Activated naive CD4-positive, alpha-beta T cell treated with anti-CD3 and anti-CD28 coated beads, Interleukin-2, amount 10 ng/mL, durations not matched to agents 7 days and 5 days (primary cell): ENCODE data around the gene GATA6.

Experiments used
- CTCF ChIA-PET: fragments of 350-600 bp; sonication (Branson Sonifier 250); formaldehyde crosslinking; loops from one replicate; lab custom pipeline; 2021; ENCODE audit warnings: antibody characterized with exemption; lab: Charles Lee
- DNase-seq: peaks from one replicate; pipeline ENCODE4 v3.0.0-alpha.2; 2020
- H3K27ac Mint-ChIP-seq: one replicate; pipeline ENCODE4 v1.8.0; 2021; ENCODE audit warnings: mild to moderate bottlenecking, moderate library complexity, mixed read lengths
- H3K27me3 Mint-ChIP-seq: one replicate; pipeline ENCODE4 v1.8.0; 2021; ENCODE audit warnings: mild to moderate bottlenecking, mixed read lengths
- H3K36me3 Mint-ChIP-seq: one replicate; pipeline ENCODE4 v1.8.0; 2021; ENCODE audit warnings: mixed read lengths
- H3K4me1 Mint-ChIP-seq: one replicate; pipeline ENCODE4 v1.8.0; 2021; ENCODE audit warnings: mixed read lengths
- H3K4me3 Mint-ChIP-seq: one replicate; pipeline ENCODE4 v1.8.0; 2021; ENCODE audit warnings: mild to moderate bottlenecking, moderate library complexity, mixed read lengths
- H3K9me3 Mint-ChIP-seq: one replicate; pipeline ENCODE4 v1.8.0; 2021; ENCODE audit warnings: mixed read lengths

Gene GATA6

DNA sequence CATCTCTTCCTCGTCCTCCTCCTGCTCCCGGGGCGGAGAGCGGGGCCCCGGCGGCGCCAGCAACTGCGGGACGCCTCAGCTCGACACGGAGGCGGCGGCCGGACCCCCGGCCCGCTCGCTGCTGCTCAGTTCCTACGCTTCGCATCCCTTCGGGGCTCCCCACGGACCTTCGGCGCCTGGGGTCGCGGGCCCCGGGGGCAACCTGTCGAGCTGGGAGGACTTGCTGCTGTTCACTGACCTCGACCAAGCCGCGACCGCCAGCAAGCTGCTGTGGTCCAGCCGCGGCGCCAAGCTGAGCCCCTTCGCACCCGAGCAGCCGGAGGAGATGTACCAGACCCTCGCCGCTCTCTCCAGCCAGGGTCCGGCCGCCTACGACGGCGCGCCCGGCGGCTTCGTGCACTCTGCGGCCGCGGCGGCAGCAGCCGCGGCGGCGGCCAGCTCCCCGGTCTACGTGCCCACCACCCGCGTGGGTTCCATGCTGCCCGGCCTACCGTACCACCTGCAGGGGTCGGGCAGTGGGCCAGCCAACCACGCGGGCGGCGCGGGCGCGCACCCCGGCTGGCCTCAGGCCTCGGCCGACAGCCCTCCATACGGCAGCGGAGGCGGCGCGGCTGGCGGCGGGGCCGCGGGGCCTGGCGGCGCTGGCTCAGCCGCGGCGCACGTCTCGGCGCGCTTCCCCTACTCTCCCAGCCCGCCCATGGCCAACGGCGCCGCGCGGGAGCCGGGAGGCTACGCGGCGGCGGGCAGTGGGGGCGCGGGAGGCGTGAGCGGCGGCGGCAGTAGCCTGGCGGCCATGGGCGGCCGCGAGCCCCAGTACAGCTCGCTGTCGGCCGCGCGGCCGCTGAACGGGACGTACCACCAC, 2.1 kb downstream of the GATA6 start:
- DNase-seq, result no peak
- Mint-ChIP-seq H3K4me3 (no peak overlapping the region), H3K4me1 (peaks cover 20% of the 10 kb centered on the region), H3K9me3 (no peaks in the 10 kb centered on the region), H3K36me3 (peaks cover 8% of the 10 kb centered on the region), H3K27ac (no peak overlapping the region), H3K27me3 (peaks cover 88% of the 10 kb centered on the region)
- CTCF ChIA-PET, result no interaction called here

DNA sequence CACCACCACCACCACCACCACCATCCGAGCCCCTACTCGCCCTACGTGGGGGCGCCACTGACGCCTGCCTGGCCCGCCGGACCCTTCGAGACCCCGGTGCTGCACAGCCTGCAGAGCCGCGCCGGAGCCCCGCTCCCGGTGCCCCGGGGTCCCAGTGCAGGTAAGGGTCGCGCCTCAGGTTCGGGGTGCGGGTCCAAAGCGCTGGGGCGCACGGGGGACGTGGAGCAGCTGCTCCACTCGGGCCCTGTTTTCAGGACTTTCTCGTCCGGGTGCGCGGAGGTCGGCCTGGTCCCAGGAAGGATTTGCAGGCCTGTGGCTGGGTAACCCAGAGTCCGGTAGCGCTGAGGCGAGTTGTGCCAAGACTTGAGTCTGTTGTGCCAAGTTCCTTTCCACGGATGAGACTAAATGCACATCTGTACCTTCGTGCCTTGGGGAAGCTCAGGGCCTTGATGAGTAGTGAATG, 2.8 kb downstream of the GATA6 start:
- H3K27me3 Mint-ChIP-seq, result peaks cover 88% of the 10 kb centered on the region
- peaks cover 20% of the 10 kb centered on the region for H3K4me1 Mint-ChIP-seq
- no peak for DNase-seq
- CTCF ChIA-PET, result no interaction called here
- H3K27ac Mint-ChIP-seq, result peak overlapping the region; percentile 28
- H3K9me3 Mint-ChIP-seq, result no peaks in the 10 kb centered on the region
- H3K4me3 Mint-ChIP-seq, result no peak overlapping the region
- H3K36me3 Mint-ChIP-seq, result peaks cover 8% of the 10 kb centered on the region

- Mint-ChIP-seq H3K36me3 (peaks cover 8% of the 10 kb centered on the region), H3K4me3 (no peak overlapping the region), H3K27me3 (peaks cover 88% of the 10 kb centered on the region), H3K27ac (peak overlapping the region; percentile 28), H3K9me3 (no peaks in the 10 kb centered on the region), H3K4me1 (peaks cover 20% of the 10 kb centered on the region)
- CTCF ChIA-PET, result no interaction called here
- DNase-seq, result no peak
These were observed 3.2 kb downstream of the GATA6 start for GRCh38 chr18:22172594-22173049.

GRCh38 chr18:22173221-22173927, 4.0 kb downstream of the GATA6 start:
- Mint-ChIP-seq H3K27ac (no peak overlapping the region), H3K9me3 (no peaks in the 10 kb centered on the region), H3K36me3 (peaks cover 8% of the 10 kb centered on the region), H3K27me3 (peaks cover 82% of the 10 kb centered on the region), H3K4me3 (no peak overlapping the region), H3K4me1 (peaks cover 18% of the 10 kb centered on the region)
- CTCF ChIA-PET, result interaction anchor here (0.6 kb wide), 1 partner anchor 709 kb away, joined by 4 read pairs; no protein-coding TSS in a partner anchor
- DNase-seq, result no peak

DNA sequence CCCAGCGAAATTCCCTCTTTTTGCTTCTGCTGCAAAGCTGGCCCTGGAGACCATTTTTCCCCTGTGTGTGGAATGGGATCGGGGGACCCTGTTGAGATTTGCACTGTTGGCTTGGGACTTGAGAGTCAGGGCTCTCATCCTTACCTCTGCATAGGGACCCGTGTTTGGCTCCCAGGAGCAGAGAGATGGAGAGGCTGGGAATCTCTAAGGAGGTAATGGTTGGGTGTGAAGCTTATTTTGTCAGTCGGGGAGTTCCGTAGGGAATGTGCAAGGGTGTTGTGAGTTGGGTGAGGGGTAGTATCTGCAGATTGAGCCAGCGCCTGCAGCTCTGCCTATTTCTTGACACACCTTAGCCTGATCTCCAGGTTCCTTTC, 4.5 kb downstream of the GATA6 start:
- no peak for DNase-seq
- Mint-ChIP-seq H3K4me3 (no peak overlapping the region), H3K27me3 (peaks cover 76% of the 10 kb centered on the region), H3K27ac (no peak overlapping the region), H3K4me1 (peaks cover 14% of the 10 kb centered on the region), H3K9me3 (no peaks in the 10 kb centered on the region), H3K36me3 (peaks cover 5% of the 10 kb centered on the region)
- CTCF ChIA-PET, result no interaction called here

DNA sequence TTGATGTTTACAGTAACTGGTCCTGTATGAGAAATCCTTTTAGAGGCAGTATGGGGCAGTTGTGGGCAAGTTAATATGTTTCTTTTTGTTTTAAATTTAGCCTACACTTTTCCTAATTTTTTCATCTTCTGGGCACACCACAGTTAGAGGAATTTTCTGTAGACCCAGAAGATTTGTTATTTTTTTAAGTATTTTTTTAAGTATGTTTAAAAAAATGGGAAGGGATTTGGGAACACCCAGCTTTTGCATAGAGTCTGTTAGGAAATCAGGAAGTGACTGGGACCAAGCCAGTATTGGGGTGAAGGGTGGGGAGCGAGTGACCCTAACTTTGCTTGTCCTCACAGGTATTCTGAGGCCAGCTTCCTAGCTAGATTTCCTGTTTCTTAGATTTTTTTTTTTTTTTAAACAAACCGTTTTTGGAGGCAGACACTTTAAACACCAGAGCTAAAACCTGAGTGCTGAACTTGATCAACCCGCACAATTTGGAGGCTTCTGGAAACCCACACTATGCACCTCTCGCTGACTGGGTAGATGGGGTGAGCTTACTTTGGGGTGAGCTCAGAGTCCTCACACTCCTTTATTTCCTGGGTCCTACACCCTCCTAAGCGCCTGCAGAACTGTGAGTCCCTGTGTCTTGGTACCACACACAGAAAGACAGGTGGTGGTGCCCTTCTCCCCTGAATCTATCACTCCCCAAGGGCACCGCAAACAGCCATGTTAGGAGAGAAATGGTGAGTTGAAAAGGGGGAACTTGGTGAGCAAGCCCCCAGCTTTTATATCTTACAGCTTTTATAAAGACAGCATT, 5.2 kb downstream of the GATA6 start:
- Mint-ChIP-seq H3K4me3 (no peak overlapping the region), H3K27ac (no peak overlapping the region), H3K36me3 (peaks cover 5% of the 10 kb centered on the region), H3K27me3 (peaks cover 70% of the 10 kb centered on the region), H3K4me1 (peaks cover 11% of the 10 kb centered on the region), H3K9me3 (no peaks in the 10 kb centered on the region)
- no peak for DNase-seq
- CTCF ChIA-PET, result no interaction called here

DNA sequence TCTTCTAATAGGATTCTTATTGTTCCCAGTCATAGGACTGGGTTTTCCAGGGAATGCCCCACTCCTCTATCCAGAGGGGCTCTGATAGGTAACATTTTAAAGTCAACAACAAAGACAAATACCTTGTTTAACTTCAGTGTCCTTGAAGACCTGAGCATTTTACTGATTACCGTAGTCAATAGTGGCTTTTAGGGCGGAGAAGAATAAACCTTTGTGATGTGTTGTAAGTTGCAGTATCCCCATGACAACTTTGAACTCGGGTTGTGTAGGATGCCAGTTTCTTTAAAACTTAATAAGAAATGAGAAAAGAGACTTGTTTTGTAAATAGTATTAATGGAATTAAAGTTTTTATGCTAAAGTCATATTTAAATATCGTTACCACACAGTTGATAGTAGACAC, 6.0 kb downstream of the GATA6 start:
- CTCF ChIA-PET, result no interaction called here
- H3K27me3 Mint-ChIP-seq, result peaks cover 62% of the 10 kb centered on the region
- DNase-seq, result no peak
- no peak overlapping the region for H3K4me3 Mint-ChIP-seq
- no peak overlapping the region for H3K27ac Mint-ChIP-seq
- peaks cover 5% of the 10 kb centered on the region for H3K4me1 Mint-ChIP-seq
- H3K9me3 Mint-ChIP-seq, result no peaks in the 10 kb centered on the region
- peaks cover 2% of the 10 kb centered on the region for H3K36me3 Mint-ChIP-seq

GRCh38 chr18:22176420-22177326, 7.3 kb downstream of the GATA6 start:
- Mint-ChIP-seq H3K27ac (no peak overlapping the region), H3K9me3 (no peaks in the 10 kb centered on the region), H3K27me3 (peaks cover 50% of the 10 kb centered on the region), H3K4me3 (no peak overlapping the region), H3K36me3 (no peaks in the 10 kb centered on the region), H3K4me1 (no peaks in the 10 kb centered on the region)
- CTCF ChIA-PET, result no interaction called here
- DNase-seq, result no peak

DNA sequence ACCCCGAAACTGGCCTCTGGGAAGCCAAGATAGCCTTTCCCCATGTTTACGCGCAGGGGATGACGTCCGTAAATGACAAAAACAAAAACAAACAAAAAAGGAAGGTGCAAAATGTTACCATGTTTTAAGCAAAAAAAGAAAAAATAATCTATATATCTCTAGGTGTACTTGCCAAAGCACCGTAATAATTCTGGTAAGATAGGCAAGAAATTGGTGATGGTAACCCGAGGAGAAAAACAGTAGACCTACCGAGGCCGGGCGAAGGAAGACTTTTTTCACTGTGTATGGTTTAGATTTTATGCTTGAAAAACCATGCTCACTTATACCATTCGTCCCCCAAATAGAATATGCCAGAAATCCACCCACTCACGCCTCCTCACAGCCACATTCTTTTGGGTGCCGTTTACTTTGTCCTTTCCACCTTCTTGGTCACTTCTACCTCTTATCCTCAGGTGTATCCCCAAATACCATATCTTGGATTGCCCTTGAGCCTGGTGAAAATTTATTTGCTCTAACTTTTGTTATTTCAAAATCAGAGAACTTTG, 8.0 kb downstream of the GATA6 start:
- no peak for DNase-seq
- Mint-ChIP-seq H3K36me3 (no peaks in the 10 kb centered on the region), H3K4me3 (no peak overlapping the region), H3K9me3 (no peaks in the 10 kb centered on the region), H3K4me1 (no peaks in the 10 kb centered on the region), H3K27me3 (peaks cover 46% of the 10 kb centered on the region), H3K27ac (no peak overlapping the region)
- CTCF ChIA-PET, result no interaction called here

- Mint-ChIP-seq H3K4me1 (no peaks in the 10 kb centered on the region), H3K27me3 (peaks cover 28% of the 10 kb centered on the region), H3K9me3 (no peaks in the 10 kb centered on the region), H3K36me3 (no peaks in the 10 kb centered on the region), H3K27ac (no peak overlapping the region), H3K4me3 (no peak overlapping the region)
- CTCF ChIA-PET, result no interaction called here
- DNase-seq, result no peak
These were observed 9.8 kb downstream of the GATA6 start for GRCh38 chr18:22179174-22179573.

DNA sequence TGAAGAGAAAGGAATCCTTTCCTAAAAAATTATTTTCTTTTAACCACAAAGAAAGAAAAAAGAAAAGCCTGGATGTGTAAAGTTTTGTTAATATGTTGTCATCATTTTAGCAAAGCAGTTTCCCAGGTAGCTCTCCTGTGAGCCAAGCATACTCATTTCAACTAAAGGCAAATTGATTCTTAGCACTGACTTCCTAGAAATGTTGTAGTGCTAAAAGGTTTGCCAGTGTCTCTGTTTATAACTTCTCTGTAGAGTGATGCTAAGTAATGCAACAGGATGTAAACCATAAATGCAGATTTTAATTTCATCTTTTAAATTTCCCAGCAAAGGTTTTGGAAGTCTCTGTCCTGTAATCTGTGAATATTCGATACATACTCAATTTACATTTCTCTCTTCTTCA, 10.2 kb downstream of the GATA6 start:
- CTCF ChIA-PET, result no interaction called here
- no peak overlapping the region for H3K4me3 Mint-ChIP-seq
- H3K27me3 Mint-ChIP-seq, result peaks cover 23% of the 10 kb centered on the region
- no peak for DNase-seq
- no peaks in the 10 kb centered on the region for H3K4me1 Mint-ChIP-seq
- no peaks in the 10 kb centered on the region for H3K9me3 Mint-ChIP-seq
- H3K27ac Mint-ChIP-seq, result no peak overlapping the region
- no peaks in the 10 kb centered on the region for H3K36me3 Mint-ChIP-seq

DNA sequence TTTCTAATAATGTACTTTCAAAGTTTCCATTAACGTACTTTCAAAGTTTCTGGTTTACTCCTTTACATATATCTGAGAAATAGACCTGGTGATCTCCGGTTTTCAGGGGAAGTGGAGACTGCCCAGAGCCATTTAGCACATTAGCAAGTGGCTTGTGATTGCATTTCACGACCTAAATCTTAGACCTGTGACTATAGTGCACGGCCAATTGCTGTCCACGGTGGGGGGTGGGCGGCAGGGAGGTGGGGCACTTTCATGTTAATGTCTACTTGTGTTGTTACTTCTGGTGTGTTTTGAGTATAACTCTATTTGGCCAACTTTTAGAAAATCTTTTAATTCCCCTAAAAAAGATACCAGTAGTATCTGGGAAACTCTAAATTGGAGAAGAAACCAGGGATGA, 11.3 kb downstream of the GATA6 start:
- no peak overlapping the region for H3K27ac Mint-ChIP-seq
- no peaks in the 10 kb centered on the region for H3K36me3 Mint-ChIP-seq
- H3K27me3 Mint-ChIP-seq, result peaks cover 18% of the 10 kb centered on the region
- CTCF ChIA-PET, result no interaction called here
- H3K4me3 Mint-ChIP-seq, result no peak overlapping the region
- no peaks in the 10 kb centered on the region for H3K9me3 Mint-ChIP-seq
- no peak for DNase-seq
- H3K4me1 Mint-ChIP-seq, result no peaks in the 10 kb centered on the region
